Choroid plexus epithelial cell (primary cell): Measurements from ENCODE around the gene RAB15.

ENCODE experiments used
- DNase-seq: peaks from one replicate; pipeline ENCODE4 v3.0.0-alpha.2; 2010; ENCODE audit warnings: low read depth
- H3K4me3 ChIP-seq: 2 replicates; pipeline ENCODE4 v1.5.1; 2011; ENCODE audit warnings: low read depth, mild to moderate bottlenecking, control low read depth, low read length, moderate library complexity
- TF ChIP-seq, protein P1 (sequence below): conservative IDR thresholded peaks from 2 replicates; pipeline ENCODE4 v1.5.1; 2011; ENCODE audit warnings: low read depth, mild to moderate bottlenecking, control low read depth, inconsistent platforms, low read length, moderate library complexity

RAB15 gene

DNA sequence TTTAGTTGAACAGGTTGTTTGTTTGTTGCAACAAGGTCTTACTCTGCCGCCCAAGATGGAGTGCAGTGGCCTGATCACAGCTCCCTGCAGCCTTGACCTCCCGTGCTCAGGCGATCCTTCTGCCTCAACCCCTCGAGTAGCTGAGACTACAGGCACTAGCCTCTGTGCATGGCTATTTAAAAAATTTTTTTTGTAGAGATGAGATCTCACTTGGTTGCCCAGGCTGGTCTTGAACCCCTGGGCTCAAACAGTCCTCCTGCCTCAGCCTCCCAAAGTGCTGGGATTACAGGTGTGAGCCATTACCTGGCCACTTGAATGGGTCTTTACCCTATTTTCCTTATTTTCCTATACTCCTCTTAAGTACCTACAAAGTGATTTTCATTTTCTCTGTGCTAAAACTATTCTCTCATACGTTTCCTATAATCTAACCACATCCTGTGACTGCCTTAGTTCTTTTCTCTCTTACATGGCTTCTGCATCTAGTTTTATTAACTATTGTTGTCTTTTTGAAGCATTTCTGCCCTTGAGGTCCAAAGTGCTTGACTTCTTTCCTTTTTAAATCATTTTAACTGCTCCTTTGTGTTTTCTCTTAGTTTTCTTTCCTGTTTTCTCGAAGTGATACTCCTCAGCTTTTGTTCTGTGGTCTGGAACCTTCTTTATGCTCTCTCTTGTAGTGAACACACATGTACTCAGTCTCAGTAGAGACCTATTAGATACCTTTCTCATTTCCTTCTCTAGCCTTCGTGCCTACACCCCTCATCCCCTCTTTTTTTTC lies 43.7 kb downstream of the RAB15 start:
- TF ChIP-seq, protein P1, sequence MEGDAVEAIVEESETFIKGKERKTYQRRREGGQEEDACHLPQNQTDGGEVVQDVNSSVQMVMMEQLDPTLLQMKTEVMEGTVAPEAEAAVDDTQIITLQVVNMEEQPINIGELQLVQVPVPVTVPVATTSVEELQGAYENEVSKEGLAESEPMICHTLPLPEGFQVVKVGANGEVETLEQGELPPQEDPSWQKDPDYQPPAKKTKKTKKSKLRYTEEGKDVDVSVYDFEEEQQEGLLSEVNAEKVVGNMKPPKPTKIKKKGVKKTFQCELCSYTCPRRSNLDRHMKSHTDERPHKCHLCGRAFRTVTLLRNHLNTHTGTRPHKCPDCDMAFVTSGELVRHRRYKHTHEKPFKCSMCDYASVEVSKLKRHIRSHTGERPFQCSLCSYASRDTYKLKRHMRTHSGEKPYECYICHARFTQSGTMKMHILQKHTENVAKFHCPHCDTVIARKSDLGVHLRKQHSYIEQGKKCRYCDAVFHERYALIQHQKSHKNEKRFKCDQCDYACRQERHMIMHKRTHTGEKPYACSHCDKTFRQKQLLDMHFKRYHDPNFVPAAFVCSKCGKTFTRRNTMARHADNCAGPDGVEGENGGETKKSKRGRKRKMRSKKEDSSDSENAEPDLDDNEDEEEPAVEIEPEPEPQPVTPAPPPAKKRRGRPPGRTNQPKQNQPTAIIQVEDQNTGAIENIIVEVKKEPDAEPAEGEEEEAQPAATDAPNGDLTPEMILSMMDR, result no peak
- no peak for DNase-seq
- H3K4me3 ChIP-seq, result no peak overlapping the region

DNA sequence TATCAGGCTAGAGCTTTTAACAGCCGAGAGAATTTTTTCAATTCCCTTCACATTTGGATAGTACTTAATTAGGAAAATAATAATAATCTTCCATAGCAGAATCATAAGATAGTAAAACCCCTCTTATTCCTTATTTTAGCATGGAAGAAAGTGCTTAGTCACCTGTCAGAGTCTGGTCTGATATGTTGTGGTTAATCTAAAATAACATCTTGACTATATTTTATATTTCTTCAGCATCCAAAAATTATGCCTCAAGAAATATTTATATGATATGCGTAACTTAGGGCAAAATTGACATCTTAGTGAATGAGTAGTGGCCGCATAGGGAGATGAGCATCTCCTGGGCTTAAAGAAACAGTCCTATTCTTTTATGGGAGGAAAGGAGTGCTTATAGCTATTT lies 45.1 kb downstream of the RAB15 start:
- TF ChIP-seq, protein P1, result no peak
- H3K4me3 ChIP-seq, result no peak overlapping the region
- DNase-seq, result no peak

GRCh38 chr14:64926398-64926995 lies 45.6 kb downstream of the RAB15 start:
- DNase-seq, result no peak
- H3K4me3 ChIP-seq, result no peak overlapping the region
- TF ChIP-seq, protein P1, result no peak

GRCh38 chr14:64923015-64923414 lies 49.1 kb downstream of the RAB15 start:
- TF ChIP-seq, protein P1, result no peak
- no peak overlapping the region for H3K4me3 ChIP-seq
- no peak for DNase-seq

- no peak overlapping the region for H3K4me3 ChIP-seq
- TF ChIP-seq, protein P1, result no peak
- DNase-seq, result no peak
These were observed 51.7 kb downstream of the RAB15 start for GRCh38 chr14:64920465-64920864.

GRCh38 chr14:64919618-64920017 lies 52.5 kb downstream of the RAB15 start:
- H3K4me3 ChIP-seq, result no peak overlapping the region
- no peak for DNase-seq
- TF ChIP-seq, protein P1, result no peak

- TF ChIP-seq, protein P1, result no peak
- H3K4me3 ChIP-seq, result no peak overlapping the region
- no peak for DNase-seq
These were observed 52.9 kb downstream of the RAB15 start for GRCh38 chr14:64919215-64919614.
